ENCODE results near the gene NOTCH2.

NOTCH2 gene

GRCh38 chr1:119988306-119989062 is 81.0 kb downstream of the NOTCH2 start:
- Histone ChIP-seq H3K4me3 (ENCODE audit: low read length) (no peak overlapping the region), H3K27ac (ENCODE audit: low read depth, low read length) (no peak overlapping the region), H3F3A (ENCODE audit: control insufficient read depth, insufficient read depth) (no peaks in the 10 kb centered on the region), H3K36me3 (ENCODE audit: control insufficient read depth, low read length) (no peaks in the 10 kb centered on the region), H3K4me2 (ENCODE audit: low read length) (no peak overlapping the region), H3K27me3 (ENCODE audit: control insufficient read depth, low read length) (peaks cover 3% of the 10 kb centered on the region; the same call in 1 of the 2 replicates), H3K79me2 (ENCODE audit: control insufficient read depth, low read length) (no peaks in the 10 kb centered on the region), H3K4me1 (ENCODE audit: control insufficient read depth, low read length) (no peaks in the 10 kb centered on the region), H4K20me1 (ENCODE audit: control insufficient read depth, insufficient read depth, low read depth, low read length) (no peaks in the 10 kb centered on the region), H3K9me3 (ENCODE audit: control insufficient read depth, insufficient read depth, low read length) (no peaks in the 10 kb centered on the region), H3K9me2 (replicated peaks; ENCODE audit: control insufficient read depth, low read length) (no peaks in the 10 kb centered on the region)
- TF ChIP-seq CTCF (IDR thresholded peaks at IDR 0.05; ENCODE audit: low read depth, low read length, poor library complexity, severe bottlenecking), result no peak
- no peak for TF ChIP-seq EZH2phosphoT487 (IDR thresholded peaks at IDR 0.05; ENCODE audit: borderline replicate concordance, low read length)

GRCh38 chr1:119987686-119988085 is 81.8 kb downstream of the NOTCH2 start:
- H3K4me3 ChIP-seq (ENCODE audit: low read length), result no peak overlapping the region
- H4K20me1 ChIP-seq (ENCODE audit: control insufficient read depth, insufficient read depth, low read depth, low read length), result no peaks in the 10 kb centered on the region
- H3K4me2 ChIP-seq (ENCODE audit: low read length), result no peak overlapping the region
- H3F3A ChIP-seq (ENCODE audit: control insufficient read depth, insufficient read depth), result no peaks in the 10 kb centered on the region
- TF ChIP-seq CTCF (IDR thresholded peaks at IDR 0.05; ENCODE audit: low read depth, low read length, poor library complexity, severe bottlenecking) (no peak), EZH2phosphoT487 (IDR thresholded peaks at IDR 0.05; ENCODE audit: borderline replicate concordance, low read length) (no peak)
- peaks cover 3% of the 10 kb centered on the region; the same call in 1 of the 2 replicates for H3K27me3 ChIP-seq (ENCODE audit: control insufficient read depth, low read length)
- H3K79me2 ChIP-seq (ENCODE audit: control insufficient read depth, low read length), result no peaks in the 10 kb centered on the region
- H3K9me3 ChIP-seq (ENCODE audit: control insufficient read depth, insufficient read depth, low read length), result no peaks in the 10 kb centered on the region
- H3K4me1 ChIP-seq (ENCODE audit: control insufficient read depth, low read length), result no peaks in the 10 kb centered on the region
- no peaks in the 10 kb centered on the region for H3K9me2 ChIP-seq (replicated peaks; ENCODE audit: control insufficient read depth, low read length)
- no peaks in the 10 kb centered on the region for H3K36me3 ChIP-seq (ENCODE audit: control insufficient read depth, low read length)
- H3K27ac ChIP-seq (ENCODE audit: low read depth, low read length), result no peak overlapping the region

DNA sequence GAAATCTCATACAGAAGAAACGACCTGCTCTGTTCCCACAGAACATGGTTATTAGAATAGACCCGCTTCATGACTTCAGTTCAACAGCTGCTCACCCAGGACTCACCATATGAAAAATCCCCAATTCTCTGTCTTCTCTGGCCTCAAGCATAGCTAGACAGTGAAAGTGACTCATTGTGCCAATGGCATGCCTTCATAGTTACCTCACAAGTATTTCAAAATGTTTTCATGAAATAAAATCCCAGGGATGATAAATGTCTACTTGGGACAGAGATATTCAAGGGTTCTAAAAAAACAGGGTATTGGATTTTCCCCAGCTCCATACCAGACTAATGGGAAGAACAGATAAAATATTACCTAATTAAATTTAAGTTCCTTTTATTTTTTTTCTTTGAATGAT is 82.3 kb downstream of the NOTCH2 start:
- no peaks in the 10 kb centered on the region for H3K9me2 ChIP-seq (replicated peaks; ENCODE audit: control insufficient read depth, low read length)
- H3K27ac ChIP-seq (ENCODE audit: low read depth, low read length), result no peak overlapping the region
- no peaks in the 10 kb centered on the region for H3K4me1 ChIP-seq (ENCODE audit: control insufficient read depth, low read length)
- TF ChIP-seq CTCF (IDR thresholded peaks at IDR 0.05; ENCODE audit: low read depth, low read length, poor library complexity, severe bottlenecking) (no peak), EZH2phosphoT487 (IDR thresholded peaks at IDR 0.05; ENCODE audit: borderline replicate concordance, low read length) (no peak)
- no peaks in the 10 kb centered on the region for H3K36me3 ChIP-seq (ENCODE audit: control insufficient read depth, low read length)
- H4K20me1 ChIP-seq (ENCODE audit: control insufficient read depth, insufficient read depth, low read depth, low read length), result no peaks in the 10 kb centered on the region
- no peaks in the 10 kb centered on the region for H3K79me2 ChIP-seq (ENCODE audit: control insufficient read depth, low read length)
- H3K9me3 ChIP-seq (ENCODE audit: control insufficient read depth, insufficient read depth, low read length), result no peaks in the 10 kb centered on the region
- no peak overlapping the region for H3K4me3 ChIP-seq (ENCODE audit: low read length)
- H3F3A ChIP-seq (ENCODE audit: control insufficient read depth, insufficient read depth), result no peaks in the 10 kb centered on the region
- H3K4me2 ChIP-seq (ENCODE audit: low read length), result no peak overlapping the region
- H3K27me3 ChIP-seq (ENCODE audit: control insufficient read depth, low read length), result peaks cover 3% of the 10 kb centered on the region; the same call in 1 of the 2 replicates
